H9 (cell line): ENCODE data around the gene CXCL12. TPM values are rescaled to one million over a fixed set of nuclear protein-coding genes. Genes with fewer than 3 reads are reported as not detected.
A peak's percentile ranks its signal among the peaks of the same experiment; 100 is the strongest.

Source experiments
- DNase-seq: peaks from one replicate; pipeline ENCODE4 v3.0.0-alpha.2; 2017
- H2AFZ ChIP-seq: one replicate; pipeline ENCODE4 v1.6.1; 2013; ENCODE audit warnings: mild to moderate bottlenecking, low read length, control low read depth, moderate library complexity
- H2AK5ac ChIP-seq: 2 replicates; pipeline ENCODE4 v1.6.1; 2013; ENCODE audit warnings: low read length, control low read depth, mixed read lengths; ENCODE audit not compliant: insufficient read length
- H2BK120ac ChIP-seq: one replicate; pipeline ENCODE4 v1.6.1; 2013; ENCODE audit warnings: low read depth, mild to moderate bottlenecking, low read length, control low read depth, inconsistent platforms; ENCODE audit not compliant: poor library complexity, severe bottlenecking
- H2BK12ac ChIP-seq: 2 replicates; pipeline ENCODE4 v1.6.1; 2013; ENCODE audit warnings: low read length, control low read depth, mixed read lengths, low read depth; ENCODE audit not compliant: insufficient read length
- H2BK15ac ChIP-seq: 2 replicates; pipeline ENCODE4 v1.6.1; 2013; ENCODE audit warnings: low read depth, low read length, control low read depth
- H2BK20ac ChIP-seq: one replicate; pipeline ENCODE4 v1.6.1; 2013; ENCODE audit warnings: low read depth, mild to moderate bottlenecking, low read length, control low read depth, inconsistent platforms; ENCODE audit not compliant: poor library complexity, severe bottlenecking
- H2BK5ac ChIP-seq: 2 replicates; pipeline ENCODE4 v1.6.1; 2013; ENCODE audit warnings: low read length, control low read depth, mixed read lengths; ENCODE audit not compliant: insufficient read length
- H3K14ac ChIP-seq: 2 replicates; pipeline ENCODE4 v1.6.1; 2013; ENCODE audit warnings: low read length, control low read depth; ENCODE audit not compliant: insufficient read depth
- H3K18ac ChIP-seq: 2 replicates; pipeline ENCODE4 v1.6.1; 2013; ENCODE audit warnings: low read depth, mild to moderate bottlenecking, mixed read lengths, low read length, control low read depth; ENCODE audit not compliant: insufficient read length
- H3K23ac ChIP-seq: 2 replicates; pipeline ENCODE4 v1.6.1; 2013; ENCODE audit warnings: low read length, control low read depth, mixed read lengths, low read depth; ENCODE audit not compliant: insufficient read length
- H3K23me2 ChIP-seq: 2 replicates; pipeline ENCODE4 v1.6.1; 2013; ENCODE audit warnings: low read depth, mild to moderate bottlenecking, mixed read lengths, low read length, control low read depth; ENCODE audit not compliant: insufficient read length, poor library complexity, severe bottlenecking
- H3K27ac ChIP-seq: 2 replicates; pipeline ENCODE4 v1.5.1; 2013; ENCODE audit warnings: low read length, control low read depth, mixed read lengths, low read depth; ENCODE audit not compliant: insufficient read length
- H3K27me3 ChIP-seq: 2 replicates; pipeline ENCODE4 v1.6.1; 2013; ENCODE audit warnings: low read length, control low read depth, inconsistent platforms; ENCODE audit not compliant: insufficient read depth
- H3K4ac ChIP-seq: 2 replicates; pipeline ENCODE4 v1.6.1; 2013; ENCODE audit warnings: low read depth, mild to moderate bottlenecking, control low read depth, inconsistent platforms, low read length, moderate library complexity
- H3K4me1 ChIP-seq: 2 replicates; pipeline ENCODE4 v1.6.1; 2013; ENCODE audit warnings: low read length, control low read depth, inconsistent platforms; ENCODE audit not compliant: insufficient read depth
- H3K4me2 ChIP-seq: 2 replicates; pipeline ENCODE4 v1.6.1; 2013; ENCODE audit warnings: low read length, control low read depth, mixed read lengths; ENCODE audit not compliant: insufficient read length, insufficient read depth
- H3K56ac ChIP-seq: 2 replicates; pipeline ENCODE4 v1.6.1; 2013; ENCODE audit warnings: low read depth, mild to moderate bottlenecking, mixed read lengths, low read length, control low read depth; ENCODE audit not compliant: insufficient read length
- H3K79me1 ChIP-seq: 2 replicates; pipeline ENCODE4 v1.6.1; 2013; ENCODE audit warnings: low read depth, mild to moderate bottlenecking, moderate library complexity, low read length, control low read depth, inconsistent platforms; ENCODE audit not compliant: insufficient read depth, poor library complexity, severe bottlenecking
- H3K79me2 ChIP-seq: 2 replicates; pipeline ENCODE4 v1.6.1; 2013; ENCODE audit warnings: low read length, control low read depth, inconsistent platforms; ENCODE audit not compliant: insufficient read depth
- H3K9ac ChIP-seq: 2 replicates; pipeline ENCODE4 v1.6.1; 2013; ENCODE audit warnings: low read length, control low read depth, mixed read lengths; ENCODE audit not compliant: insufficient read length; ENCODE audit errors: extremely low read depth
- H3K9me3 ChIP-seq: one replicate; pipeline ENCODE4 v1.6.1; 2013; ENCODE audit warnings: low read depth, low read length, inconsistent platforms; ENCODE audit not compliant: control insufficient read depth
- H3T11ph ChIP-seq: one replicate; pipeline ENCODE4 v1.6.1; 2013; ENCODE audit warnings: mild to moderate bottlenecking, low read length, control low read depth, inconsistent platforms
- H4K20me1 ChIP-seq: one replicate; pipeline ENCODE4 v1.6.1; 2013; ENCODE audit not compliant: control insufficient read depth, insufficient read length, insufficient read depth
- H4K5ac ChIP-seq: 2 replicates; pipeline ENCODE4 v1.6.1; 2013; ENCODE audit warnings: low read depth, mild to moderate bottlenecking, mixed read lengths, low read length, control low read depth; ENCODE audit not compliant: insufficient read length
- H4K8ac ChIP-seq: replicated peaks from 2 replicates; pipeline ENCODE4 v1.6.1; 2013; ENCODE audit warnings: low read length, control low read depth, mixed read lengths, low read depth; ENCODE audit not compliant: insufficient read length
- H4K91ac ChIP-seq: 2 replicates; pipeline ENCODE4 v1.6.1; 2013; ENCODE audit warnings: low read depth, mild to moderate bottlenecking, moderate library complexity, mixed read lengths, low read length, control low read depth; ENCODE audit not compliant: insufficient read length
- H3K27ac Mint-ChIP-seq, 3 experiments: 2 replicates in 2 of 3; 3 replicates in 1 of 3; pipeline ENCODE4 v1.8.0; 2020 to 2021; ENCODE audit warnings: mixed read lengths in 3 of 3, mild to moderate bottlenecking in 1 of 3, moderate library complexity in 1 of 3
- H3K27me3 Mint-ChIP-seq: 2 replicates; pipeline ENCODE4 v1.8.0; 2021; ENCODE audit warnings: low read depth, mild to moderate bottlenecking, moderate library complexity, mixed read lengths
- H3K36me3 Mint-ChIP-seq, 3 experiments: 2 replicates in 2 of 3; 3 replicates in 1 of 3; pipeline ENCODE4 v1.8.0; 2020 to 2021; ENCODE audit warnings: low read depth in 3 of 3, mixed read lengths in 3 of 3; ENCODE audit not compliant: insufficient read depth in 1 of 3
- H3K4me1 Mint-ChIP-seq, 2 experiments: 2 replicates each; pipeline ENCODE4 v1.8.0; 2020; ENCODE audit warnings: mixed read lengths in 2 of 2
- H3K4me3 Mint-ChIP-seq, 2 experiments: 2 replicates in 1 of 2; 3 replicates in 1 of 2; pipeline ENCODE4 v1.8.0; 2020 to 2021; ENCODE audit warnings: mild to moderate bottlenecking in 2 of 2, mixed read lengths in 2 of 2, moderate library complexity in 1 of 2
- H3K9me3 Mint-ChIP-seq, 2 experiments: 2 replicates in 1 of 2; 3 replicates in 1 of 2; pipeline ENCODE4 v1.8.0; 2020; ENCODE audit warnings: mild to moderate bottlenecking in 2 of 2, mixed read lengths in 2 of 2, moderate library complexity in 1 of 2
- WGBS: extraction: QIAGEN DNeasy Blood & Tissue Kit; methylation state at CpG from one replicate; pipeline ENCODE4 v1.1.7; 2013; ENCODE audit warnings: missing lambda C conversion rate, low lambda C conversion rate, mixed read lengths; ENCODE audit not compliant: insufficient read length; ENCODE audit errors: extremely low coverage; 5-methylcytosine and 5-hydroxymethylcytosine counted together
- total RNA-seq: library from RNA; stranded (reverse); gene quantifications from 2 replicates; pipeline ENCODE4 v1.2.1, GENCODE V29; 2021
- TF ChIP-seq, protein P1 (sequence below): fragments of 200-600 bp; sonication (generic); conservative IDR thresholded peaks from 3 replicates; pipeline ENCODE4 v1.8.0; 2021; ENCODE audit warnings: antibody characterized with exemption, mild to moderate bottlenecking

Gene CXCL12
- total RNA-seq, 1 experiment from 2014 or later, result 28.3 TPM

DNA sequence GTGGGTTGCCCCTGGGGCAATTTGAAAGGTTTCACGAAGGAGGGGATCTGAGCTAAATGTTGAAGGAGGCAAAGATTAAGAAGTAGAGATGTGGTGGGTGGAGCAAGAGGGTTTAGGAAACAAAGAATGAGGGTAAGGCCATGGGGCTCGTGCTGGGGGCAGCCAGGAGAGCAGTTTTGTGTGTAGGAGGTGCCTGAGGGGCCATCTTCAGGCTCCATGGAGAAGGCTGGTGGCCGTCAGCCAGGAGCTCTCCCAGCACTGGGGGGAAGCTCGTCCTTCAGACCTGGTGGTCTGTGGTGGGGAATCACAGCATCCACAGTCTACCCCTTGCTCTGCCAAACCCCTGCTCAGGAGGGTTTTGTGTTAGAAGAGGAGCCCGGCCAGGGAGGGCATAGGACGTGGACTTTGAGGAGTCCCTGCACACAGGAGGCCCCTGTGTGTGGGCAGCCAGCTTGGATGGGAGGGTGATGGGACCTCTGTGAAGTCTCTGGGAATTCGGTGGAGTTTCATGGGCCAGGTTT is 11.8 kb upstream of the CXCL12 start:
- Mint-ChIP-seq H3K36me3 (no peaks in the 10 kb centered on the region; a peak in 1 of 7 replicates), H3K27me3 (peaks cover 23% of the 10 kb centered on the region), H3K4me3 (peak overlapping the region in 1 of 2 experiments; percentile 1; a peak in 1 of 5 replicates), H3K9me3 (no peaks in the 10 kb centered on the region; a peak in 2 of 5 replicates), H3K4me1 (peaks cover 50 to 62% of the 10 kb centered on the region in 2 experiments), H3K27ac (0 out of 7 replicates have a peak overlapping the region, but pooled peaks of 1 of the 3 experiments have one; percentile 2)
- Histone ChIP-seq H3K23me2 (no peaks in the 10 kb centered on the region), H3K79me2 (no peaks in the 10 kb centered on the region), H3K27me3 (no peaks in the 10 kb centered on the region; the same call in 1 of the 2 replicates), H3K27ac (no peak overlapping the region), H3K4me2 (no peak overlapping the region), H3K9me3 (no peaks in the 10 kb centered on the region), H3K23ac (no peak overlapping the region), H2BK120ac (no peak overlapping the region), H2AK5ac (no peak overlapping the region), H3K56ac (no peak overlapping the region), H4K20me1 (no peaks in the 10 kb centered on the region), H4K91ac (no peak overlapping the region), H4K8ac (no peak overlapping the region), H2BK5ac (no peak overlapping the region), H4K5ac (no peak overlapping the region), H3T11ph (no peak overlapping the region), H3K14ac (0 out of 2 replicates have a peak overlapping the region, but pooled peaks have one; percentile 20), H3K9ac (no peak overlapping the region), H2BK20ac (no peak overlapping the region), H3K18ac (no peak overlapping the region), H3K4me1 (peaks cover 12% of the 10 kb centered on the region), H3K4ac (no peak overlapping the region), H2BK15ac (no peak overlapping the region), H2BK12ac (no peak overlapping the region), H2AFZ (no peak overlapping the region), H3K79me1 (no peaks in the 10 kb centered on the region)
- no peak for DNase-seq
- no CpG with 5 or more reads among the region's 7 CpGs for WGBS
- TF ChIP-seq, protein P1, sequence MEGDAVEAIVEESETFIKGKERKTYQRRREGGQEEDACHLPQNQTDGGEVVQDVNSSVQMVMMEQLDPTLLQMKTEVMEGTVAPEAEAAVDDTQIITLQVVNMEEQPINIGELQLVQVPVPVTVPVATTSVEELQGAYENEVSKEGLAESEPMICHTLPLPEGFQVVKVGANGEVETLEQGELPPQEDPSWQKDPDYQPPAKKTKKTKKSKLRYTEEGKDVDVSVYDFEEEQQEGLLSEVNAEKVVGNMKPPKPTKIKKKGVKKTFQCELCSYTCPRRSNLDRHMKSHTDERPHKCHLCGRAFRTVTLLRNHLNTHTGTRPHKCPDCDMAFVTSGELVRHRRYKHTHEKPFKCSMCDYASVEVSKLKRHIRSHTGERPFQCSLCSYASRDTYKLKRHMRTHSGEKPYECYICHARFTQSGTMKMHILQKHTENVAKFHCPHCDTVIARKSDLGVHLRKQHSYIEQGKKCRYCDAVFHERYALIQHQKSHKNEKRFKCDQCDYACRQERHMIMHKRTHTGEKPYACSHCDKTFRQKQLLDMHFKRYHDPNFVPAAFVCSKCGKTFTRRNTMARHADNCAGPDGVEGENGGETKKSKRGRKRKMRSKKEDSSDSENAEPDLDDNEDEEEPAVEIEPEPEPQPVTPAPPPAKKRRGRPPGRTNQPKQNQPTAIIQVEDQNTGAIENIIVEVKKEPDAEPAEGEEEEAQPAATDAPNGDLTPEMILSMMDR, result no peak
